ENCODE data around the gene GRIP2. TPM values are rescaled to one million over a fixed set of nuclear protein-coding genes. Genes with fewer than 3 reads are reported as not detected.

Gene GRIP2
- total RNA-seq, 1 donor = 1.4 TPM

DNA sequence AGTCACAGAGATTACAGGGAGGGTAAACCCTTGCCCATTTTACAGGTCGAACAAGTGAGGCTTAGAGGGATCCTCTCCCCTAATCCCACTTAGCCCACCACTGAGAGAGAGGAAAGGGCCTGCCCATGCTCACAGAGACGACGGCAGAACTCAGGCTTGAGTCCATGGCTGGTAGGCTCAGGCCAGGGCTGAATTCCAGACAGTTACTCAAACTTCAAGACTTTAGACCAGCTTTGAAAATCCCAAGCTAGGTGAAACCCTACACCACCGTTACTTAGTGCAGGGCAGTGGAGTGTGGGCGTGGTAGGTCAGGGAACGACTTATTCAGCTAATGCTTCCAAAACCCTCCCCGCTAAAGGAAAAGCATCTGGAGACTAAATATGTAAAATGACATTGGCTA lies 16.4 kb downstream of the GRIP2 start:
- TF ChIP-seq, protein P1, sequence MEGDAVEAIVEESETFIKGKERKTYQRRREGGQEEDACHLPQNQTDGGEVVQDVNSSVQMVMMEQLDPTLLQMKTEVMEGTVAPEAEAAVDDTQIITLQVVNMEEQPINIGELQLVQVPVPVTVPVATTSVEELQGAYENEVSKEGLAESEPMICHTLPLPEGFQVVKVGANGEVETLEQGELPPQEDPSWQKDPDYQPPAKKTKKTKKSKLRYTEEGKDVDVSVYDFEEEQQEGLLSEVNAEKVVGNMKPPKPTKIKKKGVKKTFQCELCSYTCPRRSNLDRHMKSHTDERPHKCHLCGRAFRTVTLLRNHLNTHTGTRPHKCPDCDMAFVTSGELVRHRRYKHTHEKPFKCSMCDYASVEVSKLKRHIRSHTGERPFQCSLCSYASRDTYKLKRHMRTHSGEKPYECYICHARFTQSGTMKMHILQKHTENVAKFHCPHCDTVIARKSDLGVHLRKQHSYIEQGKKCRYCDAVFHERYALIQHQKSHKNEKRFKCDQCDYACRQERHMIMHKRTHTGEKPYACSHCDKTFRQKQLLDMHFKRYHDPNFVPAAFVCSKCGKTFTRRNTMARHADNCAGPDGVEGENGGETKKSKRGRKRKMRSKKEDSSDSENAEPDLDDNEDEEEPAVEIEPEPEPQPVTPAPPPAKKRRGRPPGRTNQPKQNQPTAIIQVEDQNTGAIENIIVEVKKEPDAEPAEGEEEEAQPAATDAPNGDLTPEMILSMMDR (IDR thresholded peaks at IDR 0.05; ENCODE audit: extremely low read depth, low read depth, low read length) = no peak
- no peak overlapping the region for H2AFZ ChIP-seq (ENCODE audit: low read length)
- no peak overlapping the region for H3K27ac ChIP-seq (ENCODE audit: low read depth, low read length)
- peak; percentile 85 for DNase-seq (ENCODE audit: insufficient read length, low spot score, missing footprints)
- peaks cover 6% of the 10 kb centered on the region for H3K27me3 ChIP-seq (ENCODE audit: insufficient read depth, low read length)
- H3K4me1 ChIP-seq (ENCODE audit: insufficient read depth, low read length) = peaks cover 4% of the 10 kb centered on the region
- H3K4me3 ChIP-seq (ENCODE audit: insufficient read depth, low read length) = no peak overlapping the region
- no peaks in the 10 kb centered on the region for H3K79me2 ChIP-seq (ENCODE audit: insufficient read depth, low read length)
- no peak overlapping the region for H3K4me2 ChIP-seq (ENCODE audit: insufficient read depth, low read length)
- H3K36me3 ChIP-seq (ENCODE audit: insufficient read depth, low read length) = no peaks in the 10 kb centered on the region
- H3K9me3 ChIP-seq (ENCODE audit: low read depth, low read length) = no peaks in the 10 kb centered on the region
- no peaks in the 10 kb centered on the region for H4K20me1 ChIP-seq (ENCODE audit: insufficient read depth, low read length)

DNA sequence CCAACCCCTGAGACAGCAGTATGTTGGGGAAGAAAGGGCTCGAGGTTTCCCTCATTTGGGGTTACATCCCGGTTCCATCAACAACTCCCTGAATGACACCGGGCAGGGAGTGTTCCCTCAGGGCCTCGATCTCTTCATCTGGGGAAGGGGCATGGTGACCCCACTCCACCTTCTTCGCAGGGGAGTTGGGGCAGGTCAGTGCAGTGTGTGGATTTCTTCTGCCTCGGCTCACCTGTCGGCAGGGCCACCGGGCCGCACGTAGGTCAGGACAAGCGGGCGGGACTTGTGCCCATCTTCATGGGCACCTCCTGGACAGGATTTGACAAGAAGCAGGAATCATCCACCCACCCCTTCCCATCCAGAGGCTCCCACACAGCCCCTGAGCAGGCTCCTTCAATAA lies 17.4 kb downstream of the GRIP2 start:
- Histone ChIP-seq H3K4me2 (ENCODE audit: insufficient read depth, low read length) (no peak overlapping the region), H3K4me1 (ENCODE audit: insufficient read depth, low read length) (peaks cover 4% of the 10 kb centered on the region), H3K9me3 (ENCODE audit: low read depth, low read length) (no peaks in the 10 kb centered on the region), H3K4me3 (ENCODE audit: insufficient read depth, low read length) (no peak overlapping the region), H4K20me1 (ENCODE audit: insufficient read depth, low read length) (no peaks in the 10 kb centered on the region), H3K79me2 (ENCODE audit: insufficient read depth, low read length) (no peaks in the 10 kb centered on the region), H3K27ac (ENCODE audit: low read depth, low read length) (no peak overlapping the region), H3K36me3 (ENCODE audit: insufficient read depth, low read length) (no peaks in the 10 kb centered on the region), H3K27me3 (ENCODE audit: insufficient read depth, low read length) (peaks cover 6% of the 10 kb centered on the region), H2AFZ (ENCODE audit: low read length) (no peak overlapping the region)
- peak; percentile 15 for DNase-seq (ENCODE audit: insufficient read length, low spot score, missing footprints)
- TF ChIP-seq, protein P1 (IDR thresholded peaks at IDR 0.05; ENCODE audit: extremely low read depth, low read depth, low read length) = no peak

DNA sequence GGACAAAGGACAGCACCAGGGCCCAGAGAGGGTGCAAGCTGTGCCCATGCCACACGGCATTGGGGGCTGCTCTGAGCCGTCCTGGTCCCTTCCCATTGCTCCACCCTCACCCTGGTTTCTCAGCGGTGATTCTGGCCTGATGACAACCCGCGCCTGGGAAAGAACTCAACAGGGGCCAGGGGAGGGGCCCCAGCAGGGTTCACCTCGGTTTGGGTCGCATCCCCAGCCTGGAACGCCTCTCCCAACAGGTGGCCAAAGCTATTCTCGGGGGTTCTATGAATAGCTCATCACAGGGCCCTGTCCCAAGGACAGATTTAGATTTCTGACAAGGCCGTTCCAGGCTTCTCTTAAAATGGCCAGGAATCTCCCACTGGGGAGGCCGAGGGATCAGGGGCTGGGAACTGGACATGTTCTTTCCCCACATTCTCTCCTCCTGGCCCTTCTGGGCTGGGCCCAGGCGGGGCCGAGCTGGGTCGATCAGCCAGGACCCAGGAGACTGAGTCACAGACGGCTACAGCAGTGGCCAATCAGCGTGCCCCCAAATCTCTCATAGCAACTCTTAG lies 17.9 kb downstream of the GRIP2 start:
- Histone ChIP-seq H3K79me2 (ENCODE audit: insufficient read depth, low read length) (no peaks in the 10 kb centered on the region), H3K27ac (ENCODE audit: low read depth, low read length) (no peak overlapping the region), H3K4me2 (ENCODE audit: insufficient read depth, low read length) (no peak overlapping the region), H3K4me1 (ENCODE audit: insufficient read depth, low read length) (peaks cover 4% of the 10 kb centered on the region), H3K4me3 (ENCODE audit: insufficient read depth, low read length) (no peak overlapping the region), H3K9me3 (ENCODE audit: low read depth, low read length) (no peaks in the 10 kb centered on the region), H4K20me1 (ENCODE audit: insufficient read depth, low read length) (no peaks in the 10 kb centered on the region), H2AFZ (ENCODE audit: low read length) (no peak overlapping the region), H3K27me3 (ENCODE audit: insufficient read depth, low read length) (peaks cover 6% of the 10 kb centered on the region), H3K36me3 (ENCODE audit: insufficient read depth, low read length) (no peaks in the 10 kb centered on the region)
- TF ChIP-seq, protein P1 (IDR thresholded peaks at IDR 0.05; ENCODE audit: extremely low read depth, low read depth, low read length) = no peak
- DNase-seq (ENCODE audit: insufficient read length, low spot score, missing footprints) = peak; percentile 48

DNA sequence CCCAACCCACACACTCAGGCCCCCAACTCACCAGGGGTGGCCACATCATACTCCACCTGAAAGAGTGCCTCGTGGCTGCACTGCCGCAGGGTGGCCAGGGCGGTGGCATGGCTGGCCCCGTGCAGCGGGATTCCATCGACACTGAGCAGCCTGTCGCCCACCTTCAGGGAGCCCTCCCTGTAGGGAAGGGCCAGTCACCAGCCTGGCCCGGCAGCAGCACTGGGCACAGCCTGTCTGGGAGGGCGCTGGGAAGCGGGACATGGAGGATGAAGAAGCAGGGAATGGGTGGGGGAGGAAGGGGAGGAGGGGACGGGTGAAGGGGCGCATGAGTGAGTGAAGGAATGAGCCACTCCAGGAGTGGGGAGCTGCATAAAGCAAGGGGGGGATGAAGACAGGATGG lies 18.5 kb downstream of the GRIP2 start:
- no peaks in the 10 kb centered on the region for H4K20me1 ChIP-seq (ENCODE audit: insufficient read depth, low read length)
- H2AFZ ChIP-seq (ENCODE audit: low read length) = no peak overlapping the region
- H3K9me3 ChIP-seq (ENCODE audit: low read depth, low read length) = no peaks in the 10 kb centered on the region
- DNase-seq (ENCODE audit: insufficient read length, low spot score, missing footprints) = no peak
- peaks cover 4% of the 10 kb centered on the region for H3K4me1 ChIP-seq (ENCODE audit: insufficient read depth, low read length)
- H3K36me3 ChIP-seq (ENCODE audit: insufficient read depth, low read length) = no peaks in the 10 kb centered on the region
- TF ChIP-seq, protein P1 (IDR thresholded peaks at IDR 0.05; ENCODE audit: extremely low read depth, low read depth, low read length) = no peak
- peaks cover 2% of the 10 kb centered on the region for H3K27me3 ChIP-seq (ENCODE audit: insufficient read depth, low read length)
- H3K27ac ChIP-seq (ENCODE audit: low read depth, low read length) = no peak overlapping the region
- H3K4me3 ChIP-seq (ENCODE audit: insufficient read depth, low read length) = no peak overlapping the region
- H3K4me2 ChIP-seq (ENCODE audit: insufficient read depth, low read length) = no peak overlapping the region
- no peaks in the 10 kb centered on the region for H3K79me2 ChIP-seq (ENCODE audit: insufficient read depth, low read length)

All from osteoblast (primary cell).